ENCODE measurements around the gene LRP2. TPM values are rescaled to one million over a fixed set of nuclear protein-coding genes. Genes with fewer than 3 reads are reported as not detected.

The LRP2 gene
- total RNA-seq (2014; rRNA removed; shearing (Covaris generic)) (1.9 and 2.7 TPM in 2 replicates), polyA plus RNA-seq (2016; fragmentation: Nextera tagmentation; extraction: Ambion mirVana) (0.49 and 0.68 TPM in 2 replicates)
- long read RNA-seq, result 0 reads

GRCh38 chr2:169362118-169362893, at the start of gene LRP2:
Gene LRP2 (minus strand): TSS chr2:169362534. CDS start chr2:169362399, 135 bp downstream.
- Histone ChIP-seq H3K27me3 (ENCODE audit: insufficient read depth) (peaks cover 68% of the 10 kb centered on the region), H3K4me3 (peak within 1 kb of the TSS; percentile 82), H3K4me2 (peak within 1 kb of the TSS; percentile 99), H3K36me3 (ENCODE audit: insufficient read depth) (no peaks in the 10 kb centered on the region), H3K79me2 (replicated peaks; ENCODE audit: insufficient read depth) (no peaks in the 10 kb centered on the region), H4K20me1 (replicated peaks; ENCODE audit: insufficient read depth) (no peaks in the 10 kb centered on the region), H3F3A (replicated peaks; ENCODE audit: low read depth) (no peaks in the 10 kb centered on the region), H2AFZ (peak within 1 kb of the TSS; percentile 95), H3K9me2 (ENCODE audit: insufficient read depth) (no peaks in the 10 kb centered on the region), H3K27ac (ENCODE audit: low read depth) (no peak within 1 kb of the TSS), H3K4me1 (ENCODE audit: insufficient read depth) (peaks cover 16% of the 10 kb centered on the region)
- DNase-seq (ENCODE audit: low spot score), result peak; percentile 55
- H3K27me3 Mint-ChIP-seq (ENCODE audit: insufficient read depth, low read depth, poor library complexity), result peaks cover 51% of the 10 kb centered on the region
- H3K9me3 Mint-ChIP-seq, result no peaks in the 10 kb centered on the region
- H3K27ac Mint-ChIP-seq, result no peak within 1 kb of the TSS
- H3K4me3 Mint-ChIP-seq, result peak within 1 kb of the TSS; percentile 80
- ATAC-seq, result peak; percentile 16
- no peaks in the 10 kb centered on the region; the same call in 2 of the 3 replicates for H3K36me3 Mint-ChIP-seq (ENCODE audit: low read depth)
- peaks cover 20% of the 10 kb centered on the region for H3K4me1 Mint-ChIP-seq
- TF ChIP-seq ZNF331 (CRISPR knock-in tag; IDR thresholded peaks at IDR 0.05; ENCODE audit: low read depth) (no peak), CTCF (conservative IDR thresholded peaks at IDR 0.05; ENCODE audit: low read depth in 2 of 2) (0 out of 4 replicates have a peak, but pooled peaks of 1 of the 2 experiments have one; percentile 2), POLR2AphosphoS5 (IDR thresholded peaks at IDR 0.05; ENCODE audit: low read depth) (no peak), EZH2 (IDR thresholded peaks at IDR 0.05; ENCODE audit: low read depth, unreplicated experiment) (no peak)

GRCh38 chr2:169406891-169407290, 44.6 kb upstream of the LRP2 start:
- Histone ChIP-seq H3K4me2 (no peak overlapping the region), H2AFZ (no peak overlapping the region), H3K27me3 (ENCODE audit: insufficient read depth) (no peaks in the 10 kb centered on the region), H3K9me2 (ENCODE audit: insufficient read depth) (no peaks in the 10 kb centered on the region), H3K36me3 (ENCODE audit: insufficient read depth) (no peaks in the 10 kb centered on the region; the same call in 1 of the 2 replicates), H3F3A (replicated peaks; ENCODE audit: low read depth) (no peaks in the 10 kb centered on the region), H3K4me3 (no peak overlapping the region), H3K79me2 (replicated peaks; ENCODE audit: insufficient read depth) (no peaks in the 10 kb centered on the region), H3K4me1 (ENCODE audit: insufficient read depth) (no peaks in the 10 kb centered on the region), H4K20me1 (replicated peaks; ENCODE audit: insufficient read depth) (no peaks in the 10 kb centered on the region), H3K27ac (ENCODE audit: low read depth) (no peak overlapping the region)
- Mint-ChIP-seq H3K27ac (no peak overlapping the region), H3K4me1 (peaks cover 10% of the 10 kb centered on the region), H3K9me3 (no peaks in the 10 kb centered on the region), H3K4me3 (no peak overlapping the region), H3K36me3 (ENCODE audit: low read depth) (no peaks in the 10 kb centered on the region), H3K27me3 (ENCODE audit: insufficient read depth, low read depth, poor library complexity) (peaks cover 1% of the 10 kb centered on the region)
- ATAC-seq, result no peak
- DNase-seq (ENCODE audit: low spot score), result no peak
- TF ChIP-seq REST (IDR thresholded peaks at IDR 0.05; ENCODE audit: unreplicated experiment), result no peak
- no peak for TF ChIP-seq NANOG (IDR thresholded peaks at IDR 0.05; ENCODE audit: borderline replicate concordance)
- no peak for TF ChIP-seq CTCF (conservative IDR thresholded peaks at IDR 0.05; ENCODE audit: low read depth in 2 of 2)
- no peak for TF ChIP-seq EZH2 (IDR thresholded peaks at IDR 0.05; ENCODE audit: low read depth, unreplicated experiment)
- no peak for TF ChIP-seq STAT1 (IDR thresholded peaks at IDR 0.05; ENCODE audit: unreplicated experiment)
- no peak for TF ChIP-seq CREB1 (CRISPR knock-in tag; IDR thresholded peaks at IDR 0.05; ENCODE audit: low read depth)
- no peak for TF ChIP-seq POLR2AphosphoS5 (IDR thresholded peaks at IDR 0.05; ENCODE audit: low read depth)
- TF ChIP-seq JUNB (IDR thresholded peaks at IDR 0.05; ENCODE audit: unreplicated experiment), result no peak
- TF ChIP-seq ZNF114 (CRISPR knock-in tag; IDR thresholded peaks at IDR 0.05), result no peak

Data from GM23338 (cell line).